NCI-H146 treated with DMSO at 0.1 percent for 48 hours (cell line): ENCODE results near the gene IQSEC2.
A peak's percentile ranks its signal among the peaks of the same experiment; 100 is the strongest.

Source experiments
- DNase-seq: peaks from one replicate; lab custom pipeline; 2025; ENCODE audit not compliant: unreplicated experiment; lab: John Stamatoyannopoulos, UW

Gene IQSEC2

GRCh38 chrX:53281321-53281822 is at the start of gene IQSEC2:
TSS of gene IQSEC2 (minus strand) at chrX:53281584.
- DNase-seq: no peak

DNA sequence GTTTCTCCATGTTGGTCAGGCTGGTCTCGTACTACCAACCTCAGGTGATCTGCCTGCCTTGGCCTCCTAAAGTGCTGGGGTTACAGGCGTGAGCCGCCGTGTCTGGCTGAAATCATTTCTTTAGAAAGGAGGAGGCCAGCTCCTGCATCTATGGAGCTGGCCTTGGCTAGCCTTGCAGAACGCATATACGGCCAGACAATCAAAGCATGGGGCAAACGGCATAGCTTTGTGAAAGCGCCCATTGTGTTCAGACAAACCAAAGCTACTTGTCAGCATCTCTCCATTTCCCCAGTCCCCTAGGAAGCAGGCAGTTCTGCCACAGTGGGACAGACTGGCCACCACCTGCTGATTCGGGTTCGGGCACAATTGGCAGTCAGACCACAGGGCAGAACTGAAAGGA is 48.9 kb upstream of the IQSEC2 start:
- DNase-seq: no peak

DNA sequence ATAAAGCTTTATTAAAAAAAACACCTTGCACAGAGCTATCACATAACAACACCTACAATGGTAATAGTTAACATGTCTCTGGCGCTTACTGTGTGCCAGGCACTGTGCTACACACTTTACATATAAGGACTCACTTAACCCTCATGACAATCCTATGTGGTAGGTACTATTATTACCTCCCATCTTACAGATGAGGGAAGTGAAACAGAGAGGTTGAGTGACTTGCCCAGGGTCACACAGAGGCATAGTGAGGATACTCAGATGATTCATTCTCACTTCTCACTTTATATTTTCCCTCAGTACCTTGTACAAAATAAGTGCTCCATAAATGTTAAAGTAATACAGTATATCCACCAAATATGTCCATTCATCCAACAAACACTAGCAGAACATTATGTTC is 43.4 kb upstream of the IQSEC2 start:
- no peak for DNase-seq

- DNase-seq: no peak
Measured at GRCh38 chrX:53324085-53324484, 42.7 kb upstream of the IQSEC2 start.

- no peak for DNase-seq
Measured at GRCh38 chrX:53323196-53323595, 41.8 kb upstream of the IQSEC2 start.

DNA sequence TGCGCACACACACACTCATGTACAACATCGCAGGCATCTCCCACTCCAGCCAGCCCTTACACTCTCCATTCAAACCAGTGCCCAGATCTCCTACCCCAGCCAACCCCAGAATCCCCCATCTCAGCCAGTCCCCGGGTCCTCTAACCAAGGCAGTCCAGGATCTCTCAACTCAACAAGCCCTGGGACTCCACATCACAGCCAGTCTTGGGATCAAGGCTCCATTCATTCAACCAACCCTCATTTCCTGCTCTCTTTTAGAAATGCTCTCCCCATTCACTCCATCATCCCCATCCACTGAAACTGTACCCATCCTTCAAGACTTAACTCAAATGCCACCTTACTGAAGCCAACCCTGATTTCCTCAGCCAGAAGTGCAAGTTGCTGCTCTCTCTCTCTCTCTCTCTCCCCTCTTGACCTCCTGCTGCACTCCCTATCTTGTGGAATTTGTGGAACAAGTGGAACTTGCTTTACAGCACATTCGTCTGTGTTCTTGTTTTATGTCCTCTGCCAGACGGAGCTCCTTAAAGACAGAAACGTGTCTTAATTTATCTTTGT is 40.6 kb upstream of the IQSEC2 start:
- no peak for DNase-seq

- no peak for DNase-seq
Measured at GRCh38 chrX:53321230-53321942, 40.0 kb upstream of the IQSEC2 start.

DNA sequence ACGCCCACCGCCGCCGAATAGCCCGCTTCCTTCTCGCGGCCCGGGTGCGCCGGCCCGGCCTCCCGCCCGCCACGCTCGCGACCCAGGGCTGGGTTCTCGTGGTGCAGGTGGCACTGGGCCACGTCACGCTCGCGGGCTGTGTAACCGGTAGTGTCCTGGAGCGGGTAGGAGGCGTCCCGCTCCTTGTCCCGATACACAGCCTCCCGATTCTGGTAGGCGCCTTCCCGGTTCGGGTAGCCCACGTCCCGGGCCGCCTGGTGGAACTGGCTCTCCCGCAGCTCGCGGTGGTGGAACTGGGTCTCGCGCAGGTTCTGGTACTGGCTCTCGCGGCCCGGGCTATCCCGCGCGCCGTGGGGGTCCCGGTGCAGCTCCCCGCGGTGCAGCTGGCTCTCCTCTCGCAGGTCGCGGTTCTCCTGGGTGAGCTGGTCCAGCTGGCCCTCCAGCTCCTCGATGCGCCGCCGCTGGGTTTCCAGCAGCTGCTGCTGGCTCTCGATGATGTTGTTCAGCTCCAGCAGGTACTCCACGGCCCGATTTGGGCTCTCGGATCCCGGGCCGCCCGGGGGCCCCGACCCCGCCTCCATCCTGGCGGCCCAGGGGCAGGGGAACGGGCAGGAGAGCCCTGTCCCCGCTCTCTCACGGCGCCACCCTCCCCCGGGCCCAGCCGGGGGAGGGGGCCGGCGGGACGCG is 39.3 kb upstream of the IQSEC2 start:
- no peak for DNase-seq

DNA sequence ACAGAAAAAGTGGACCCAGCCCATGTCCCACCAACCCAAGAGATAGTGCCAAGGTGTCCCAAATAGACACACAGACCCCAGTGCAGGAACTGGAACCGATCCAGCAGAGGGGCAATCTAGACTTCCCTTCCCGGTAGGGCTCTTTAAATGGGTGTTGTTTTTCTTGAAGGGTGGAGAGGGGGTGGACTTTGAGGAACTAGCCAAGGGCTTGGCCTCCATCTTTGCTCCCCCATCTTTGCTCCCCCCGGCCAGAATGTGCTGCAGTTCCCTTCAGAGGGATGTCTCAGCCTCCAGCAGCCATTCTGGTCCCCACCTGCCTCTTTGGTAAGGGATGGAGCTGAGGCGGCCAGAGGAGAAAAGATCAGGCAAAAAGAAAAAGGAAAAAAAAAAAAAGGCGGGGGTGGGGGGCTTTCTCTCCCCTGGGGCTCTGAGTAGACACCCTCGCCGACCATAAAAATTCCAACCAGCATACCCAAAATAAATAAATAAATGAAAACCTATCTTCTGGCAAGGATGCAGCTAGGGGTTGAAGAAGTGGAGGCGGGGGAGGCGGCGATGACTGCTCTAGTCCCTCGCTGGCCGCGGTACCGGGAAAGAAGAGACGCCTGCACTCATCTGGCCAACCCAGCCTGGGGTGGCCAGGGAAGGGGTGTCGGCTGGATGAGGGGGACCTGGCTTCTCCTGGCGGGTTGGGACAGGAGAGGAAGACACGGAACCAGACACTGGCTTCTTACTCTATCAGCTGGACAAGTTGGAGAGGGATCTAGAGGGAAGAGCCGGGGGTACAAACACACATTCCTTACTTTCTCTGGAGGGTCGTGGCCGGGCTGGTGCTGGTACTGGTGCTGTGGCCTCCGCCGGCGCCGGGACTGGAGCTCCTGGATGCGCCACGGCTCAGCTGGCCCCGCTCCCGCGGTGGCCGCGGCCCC is 38.5 kb upstream of the IQSEC2 start:
- DNase-seq: no peak

- DNase-seq: no peak
Measured at GRCh38 chrX:53318766-53319353, 37.5 kb upstream of the IQSEC2 start.

DNA sequence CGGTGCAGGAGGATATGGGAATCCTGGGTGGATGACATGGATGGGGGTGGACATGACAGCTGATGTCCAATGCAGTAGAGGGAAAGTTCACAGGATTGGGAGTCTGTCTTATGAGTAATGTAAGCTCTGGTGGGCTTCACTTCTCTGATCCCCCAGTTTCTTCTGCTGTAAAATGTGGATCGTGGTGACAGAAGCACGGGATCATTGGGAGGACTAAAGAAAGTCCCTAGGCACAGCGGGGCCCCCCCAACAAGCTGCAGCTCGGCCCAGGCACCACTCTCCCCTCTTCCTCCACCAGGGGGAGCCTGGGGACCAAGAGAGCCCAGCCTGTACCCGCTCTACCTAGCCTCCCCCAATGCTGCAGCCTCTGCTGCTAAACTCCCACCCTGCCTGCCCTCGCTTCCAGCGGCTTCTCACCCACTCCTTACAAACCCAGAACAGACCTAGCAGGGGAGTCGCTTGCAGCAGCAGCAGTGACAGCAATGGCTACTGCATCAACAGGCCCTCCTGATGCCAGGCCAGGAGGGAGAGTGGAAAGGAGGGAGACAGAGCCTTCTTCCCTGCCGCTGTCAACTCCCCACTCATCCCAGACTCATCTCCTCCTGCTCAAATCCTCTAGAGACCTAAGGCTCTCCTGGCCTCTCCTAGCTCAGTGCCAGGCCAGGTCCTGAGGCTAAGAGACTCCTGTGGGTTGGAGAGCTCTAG is 36.1 kb upstream of the IQSEC2 start:
- DNase-seq: peak; percentile 8

- no peak for DNase-seq
Measured at GRCh38 chrX:53316860-53317237, 35.5 kb upstream of the IQSEC2 start.

DNA sequence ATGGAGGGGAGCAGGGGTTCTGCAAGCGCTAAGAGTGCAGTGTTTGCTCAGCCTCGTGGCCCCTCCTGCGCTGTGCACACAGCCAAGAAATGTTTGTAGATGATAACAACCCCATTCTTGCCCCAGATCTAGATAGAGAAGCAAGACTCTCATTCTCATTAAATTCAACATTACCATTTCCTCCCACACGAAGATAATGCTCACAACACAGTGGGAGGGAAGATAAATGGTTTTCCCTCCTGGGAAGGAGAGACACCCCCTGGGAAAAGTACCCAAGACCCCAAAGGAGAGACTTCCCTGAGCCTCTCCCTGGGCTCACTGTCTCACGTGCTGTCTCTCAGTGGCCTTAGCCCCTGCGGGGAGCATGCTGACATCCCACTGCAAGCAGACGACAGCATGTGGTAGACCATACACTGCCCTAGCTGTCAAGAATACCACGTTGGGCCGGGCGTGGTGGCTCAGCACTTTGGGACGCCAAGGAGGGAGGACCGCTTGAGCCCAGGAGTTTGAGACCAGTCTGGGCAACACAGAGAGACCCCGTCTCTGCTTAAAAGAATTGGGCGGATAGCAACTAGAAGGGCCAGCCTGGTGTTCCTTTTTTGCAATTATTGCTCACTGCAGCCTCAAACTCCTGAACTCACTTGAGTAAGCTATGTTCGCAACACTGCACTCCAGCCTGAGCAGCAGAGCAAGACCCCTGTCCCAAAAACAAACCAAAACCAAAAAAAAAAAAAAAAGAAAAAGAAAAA is 34.9 kb upstream of the IQSEC2 start:
- DNase-seq: no peak

GRCh38 chrX:53313728-53314105 is 32.3 kb upstream of the IQSEC2 start:
- no peak for DNase-seq

GRCh38 chrX:53312946-53313727 is 31.8 kb upstream of the IQSEC2 start:
- DNase-seq: peak; percentile 19

- DNase-seq: no peak
Measured at GRCh38 chrX:53309837-53310236, 28.5 kb upstream of the IQSEC2 start.

DNA sequence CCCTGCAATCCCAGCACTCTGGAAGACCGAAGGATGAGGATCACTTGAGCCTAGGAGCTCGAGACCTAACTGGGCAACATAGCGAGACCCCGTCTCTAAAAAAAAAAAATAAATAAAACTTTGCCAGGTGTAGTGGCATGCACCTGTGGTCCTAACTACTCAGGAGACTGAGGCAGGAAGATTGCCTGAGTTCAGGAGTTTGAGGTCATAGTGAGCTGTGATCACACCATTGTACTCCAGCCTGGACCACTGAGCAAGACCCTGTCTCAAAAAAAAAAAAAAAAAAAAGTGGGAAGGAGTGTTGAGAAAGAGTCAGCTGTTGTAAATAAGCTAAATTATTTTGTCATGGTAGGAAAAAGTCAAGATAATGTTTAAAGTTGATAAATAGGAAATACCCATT is 27.5 kb upstream of the IQSEC2 start:
- no peak for DNase-seq

GRCh38 chrX:53305996-53306937 is 24.9 kb upstream of the IQSEC2 start:
- no peak for DNase-seq
